Breast epithelium (tissue), 3 donors: Measurements from ENCODE around the gene ATP1B1.

ENCODE experiments used
- CTCF ChIP-seq, 3 donors: fragments of 450-650 bp; IDR thresholded peaks; one replicate each; pipeline ENCODE4 v1.5.1; 2016 to 2017; ENCODE audit warnings: antibody characterized with exemption in 3 of 3, mild to moderate bottlenecking in 3 of 3, moderate library complexity in 3 of 3
- POLR2A ChIP-seq: fragments of 450-650 bp; IDR thresholded peaks from one replicate; pipeline ENCODE4 v1.6.1; 2016; ENCODE audit warnings: antibody characterized with exemption, mild to moderate bottlenecking, moderate library complexity
- POLR2AphosphoS5 ChIP-seq, 3 donors: sonication (generic); formaldehyde crosslinking; IDR thresholded peaks; one replicate each; pipeline ENCODE4 v1.6.1; 2017; ENCODE audit warnings: antibody characterized with exemption in 3 of 3

GRCh38 chr1:169081503-169082123, 24.9 kb upstream of the ATP1B1 start:
- TF ChIP-seq POLR2AphosphoS5 (IDR thresholded peaks at IDR 0.05) (no peak), CTCF (IDR thresholded peaks at IDR 0.05) (no peak), POLR2A (no peak)
